K562 (cell line): ENCODE measurements around the gene VARS1. TPM values are rescaled to one million over a fixed set of nuclear protein-coding genes. Genes with fewer than 3 reads are reported as not detected.

Experiments
- ARID3A ChIP-seq: IDR thresholded peaks from 2 replicates; pipeline ENCODE4 v1.6.1; 2012; ENCODE audit warnings: low read depth, low read length, improper control_type of control experiment, borderline replicate concordance
- BRD9 ChIP-seq: fragments of 450-650 bp; IDR thresholded peaks from 2 replicates; pipeline ENCODE4 v1.6.1; 2018; ENCODE audit warnings: low read depth; ENCODE audit not compliant: partially characterized antibody
- DDX20 ChIP-seq: fragments of 450-650 bp; IDR thresholded peaks from 2 replicates; pipeline ENCODE4 v1.6.1; 2016; ENCODE audit warnings: missing genetic modification characterization, low read depth, mild to moderate bottlenecking, missing compliant biosample characterization, moderate library complexity
- GATAD2A ChIP-seq: fragments of 450-650 bp; IDR thresholded peaks from 2 replicates; pipeline ENCODE4 v1.6.1; 2017
- HDGF ChIP-seq: fragments of 450-650 bp; IDR thresholded peaks from 2 replicates; pipeline ENCODE4 v1.6.1; 2016
- HES1 ChIP-seq: fragments of 450-650 bp; IDR thresholded peaks from 2 replicates; pipeline ENCODE4 v1.6.1; 2016; ENCODE audit warnings: low read depth, mild to moderate bottlenecking, moderate library complexity
- HMBOX1 ChIP-seq: sonication (generic); IDR thresholded peaks from 2 replicates; pipeline ENCODE4 v1.6.1; 2016
- HMG20B ChIP-seq: fragments of 250-450 bp; sonication (Bioruptor Pico); IDR thresholded peaks from 2 replicates; pipeline ENCODE4 v1.5.0; 2021; ENCODE audit warnings: mild to moderate bottlenecking
- HNRNPUL1 ChIP-seq: fragments of 200-400 bp; formaldehyde crosslinking; IDR thresholded peaks from 2 replicates; pipeline ENCODE4 v1.6.1; 2017; ENCODE audit warnings: low read length
- HSF4 ChIP-seq: fragments of 250-450 bp; sonication (Bioruptor Pico); IDR thresholded peaks from 2 replicates; pipeline ENCODE4 v2.1.2; 2022; ENCODE audit warnings: mild to moderate bottlenecking, moderate library complexity, borderline replicate concordance
- ILK ChIP-seq: fragments of 450-650 bp; IDR thresholded peaks from 2 replicates; pipeline ENCODE4 v1.6.1; 2016; ENCODE audit warnings: missing genetic modification characterization, low read depth, mild to moderate bottlenecking, missing compliant biosample characterization, moderate library complexity, borderline replicate concordance
- IRF2 ChIP-seq: sonication (generic); formaldehyde crosslinking; IDR thresholded peaks from 2 replicates; pipeline ENCODE4 v1.8.1; 2022; ENCODE audit warnings: mild to moderate bottlenecking, missing genetic modification reagents
- MCM5 ChIP-seq: fragments of 450-650 bp; IDR thresholded peaks from 2 replicates; pipeline ENCODE4 v1.6.1; 2016; ENCODE audit warnings: low read depth
- PTBP1 ChIP-seq: fragments of 200-400 bp; formaldehyde crosslinking; IDR thresholded peaks from 2 replicates; pipeline ENCODE4 v1.6.1; 2017; ENCODE audit warnings: low read depth, low read length
- SMAD2 ChIP-seq: fragments of 150-350 bp; IDR thresholded peaks from 2 replicates; pipeline ENCODE4 v1.6.1; 2014; ENCODE audit warnings: low read depth, mild to moderate bottlenecking, low read length
- TEAD2 ChIP-seq: fragments of 450-650 bp; IDR thresholded peaks from 2 replicates; pipeline ENCODE4 v1.6.1; 2016; ENCODE audit warnings: missing genetic modification characterization, control low read depth, missing compliant biosample characterization
- TEAD4 ChIP-seq, 2 experiments: sonication (generic) in 1 of 2; formaldehyde crosslinking in 1 of 2; IDR thresholded peaks; 2 replicates each; pipeline versions ENCODE4 v1.6.1 to v1.8.0; 2012 to 2022; ENCODE audit warnings: borderline replicate concordance in 1 of 2, inconsistent platforms in 1 of 2, low read length in 1 of 2, mild to moderate bottlenecking in 1 of 2, missing genetic modification reagents in 1 of 2
- ZBTB9 ChIP-seq: fragments of 450-650 bp; formaldehyde crosslinking; IDR thresholded peaks from 2 replicates; pipeline ENCODE4 v1.4.0; 2020; ENCODE audit warnings: mild to moderate bottlenecking, moderate library complexity
- ZNF12 ChIP-seq: sonication (generic); formaldehyde crosslinking; IDR thresholded peaks from 2 replicates; pipeline ENCODE4 v1.4.0; 2020; ENCODE audit warnings: mild to moderate bottlenecking, missing genetic modification reagents
- ZNF253 ChIP-seq: fragments of 250-450 bp; sonication (Bioruptor Pico); conservative IDR thresholded peaks from 2 replicates; pipeline ENCODE4 v1.6.1; 2021; ENCODE audit warnings: mild to moderate bottlenecking
- ZNF507 ChIP-seq: conservative IDR thresholded peaks from 2 replicates; pipeline ENCODE4 v1.6.1; 2017; ENCODE audit warnings: missing genetic modification characterization, missing compliant biosample characterization
- ZNF511 ChIP-seq: sonication (generic); formaldehyde crosslinking; IDR thresholded peaks from 2 replicates; pipeline ENCODE4 v1.8.0; 2022; ENCODE audit warnings: mild to moderate bottlenecking, missing genetic modification reagents
- ZNF589 ChIP-seq: fragments of 200-800 bp; sonication (Bioruptor generic); IDR thresholded peaks from 2 replicates; pipeline ENCODE4 v1.6.1; 2016; ENCODE audit warnings: low read depth, missing genetic modification characterization, missing compliant biosample characterization
- ZNF75A ChIP-seq: fragments of 450-650 bp; formaldehyde crosslinking; IDR thresholded peaks from 2 replicates; pipeline ENCODE4 v1.4.0; 2020; ENCODE audit warnings: mild to moderate bottlenecking
- polyA plus RNA-seq, 8 experiments: library from polyadenylated mRNA; depleted of rRNA in 4 of 8; stranded (reverse) in 5 of 8; unstranded in 3 of 8; fragments of >200 nt; fragmentation: Nextera tagmentation in 2 of 8; fragmentation: Illumina TruSeq in 1 of 8; extraction: Ambion mirVana in 2 of 8; extraction: Trizol in 1 of 8; gene quantifications; 2 replicates each; pipeline versions ENCODE4 v1.2.1 to v1.2.3, GENCODE V29; 2011 to 2014; ENCODE audit warnings: inconsistent platforms in 1 of 8, missing spikeins in 1 of 8
- total RNA-seq, 7 experiments: library from RNA; depleted of rRNA in 6 of 7; stranded (reverse); fragments of >200 nt in 6 of 7; fragmentation: Illumina TruSeq in 2 of 7; extraction: Trizol in 2 of 7; gene quantifications; 2 replicates each; pipeline versions ENCODE4 v1.2.1 to v1.2.3, GENCODE V29; 2011 to 2021; ENCODE audit warnings: low replicate concordance in 1 of 7

Gene VARS1
- total and polyA plus RNA-seq, 9 of the 15 experiments (the other 6 are each of a cell fraction or from before 2014, with no cell fraction given): 2.9 to 488 (median 130) TPM

GRCh38 chr6:31794866-31795615 lies 511 bp downstream of the VARS1 start (continued):
- no peak for TF ChIP-seq IRF2 (CRISPR knock-in tag)
- TF ChIP-seq PTBP1: 0 out of 2 replicates have a peak, but pooled peaks have one; percentile 8
- no peak for TF ChIP-seq ZNF253 (CRISPR knock-in tag)
- TF ChIP-seq ZNF75A: no peak
- no peak for TF ChIP-seq GATAD2A
- no peak for TF ChIP-seq ARID3A
- no peak; the same call in 1 of the 2 replicates for TF ChIP-seq TEAD4 (IDR thresholded peaks at IDR 0.05; ENCODE audit: low read length)
- TF ChIP-seq TEAD4 (CRISPR knock-in tag; IDR thresholded peaks at IDR 0.05; ENCODE audit: borderline replicate concordance): no peak
- TF ChIP-seq HNRNPUL1: no peak
- TF ChIP-seq ZNF12 (CRISPR knock-in tag): peak; percentile 55; the same call in 1 of the 2 replicates
- TF ChIP-seq TEAD2: no peak
- no peak for TF ChIP-seq MCM5
- TF ChIP-seq HSF4 (CRISPR knock-in tag): no peak
- TF ChIP-seq SMAD2: no peak
- TF ChIP-seq HDGF: no peak; the same call in 1 of the 2 replicates
- peak; percentile 70; the same call in 1 of the 2 replicates for TF ChIP-seq ZBTB9
- no peak for TF ChIP-seq DDX20 (tag)
- TF ChIP-seq ZNF589: peak; percentile 72; the same call in 1 of the 2 replicates
- no peak for TF ChIP-seq ILK (tag)
- TF ChIP-seq HMG20B (CRISPR knock-in tag): no peak
- no peak for TF ChIP-seq HMBOX1
- peak; percentile 92 for TF ChIP-seq ZNF511
- TF ChIP-seq BRD9: peak; percentile 79
- TF ChIP-seq HES1: no peak
- TF ChIP-seq ZNF507: no peak
